Cardiac fibroblast (primary cell): ENCODE data around the gene GAR1.
A peak's percentile ranks its signal among the peaks of the same experiment; 100 is the strongest.
"Not testable (repeated sequence)": the region's sequence is repeated elsewhere in the genome, so short reads cannot be mapped to it uniquely, and the experiment has no call there.

Experiments used
- DNase-seq, 2 donors: peaks; one replicate each; pipeline versions ENCODE4 v3.0.0 to v3.0.0-alpha.2; 2010; ENCODE audit warnings: low read depth in 2 of 2
- H3K4me3 ChIP-seq, 2 donors: replicated peaks in 1 of 2; 1 replicate in 1 of 2; 2 replicates in 1 of 2; pipeline ENCODE4 v1.5.1; 2011; ENCODE audit warnings: low read depth in 2 of 2, low read length in 2 of 2, mild to moderate bottlenecking in 2 of 2, moderate library complexity in 1 of 2
- CTCF ChIP-seq: IDR thresholded peaks from one replicate; pipeline ENCODE4 v1.5.1; 2011; ENCODE audit warnings: low read depth, mild to moderate bottlenecking, low read length, inconsistent platforms

GAR1 gene

GRCh38 chr4:109815151-109816081, at the start of gene GAR1:
Gene GAR1, plus strand, starts transcription at chr4:109815762. Its CDS starts 403 bp downstream, at chr4:109816165.
- H3K4me3 ChIP-seq, result peak within 1 kb of the TSS; percentile 94 to 95
- DNase-seq, result peak; percentile 92
- no peak for TF ChIP-seq CTCF

GRCh38 chr4:109782092-109782491, 33.5 kb upstream of the GAR1 start:
- DNase-seq, H3K4me3 ChIP-seq: not testable (repeated sequence)

GRCh38 chr4:109786846-109787245, 28.7 kb upstream of the GAR1 start:
- H3K4me3 ChIP-seq, result no peak overlapping the region
- DNase-seq, result no peak
- no peak for TF ChIP-seq CTCF

- no peak for DNase-seq
- H3K4me3 ChIP-seq, result no peak overlapping the region
- TF ChIP-seq CTCF, result no peak
These were observed 27.8 kb upstream of the GAR1 start for GRCh38 chr4:109787807-109788206.

GRCh38 chr4:109795059-109795458, 20.5 kb upstream of the GAR1 start:
- TF ChIP-seq CTCF, result no peak

GRCh38 chr4:109798866-109799265, 16.7 kb upstream of the GAR1 start:
- TF ChIP-seq CTCF, result no peak
- no peak for DNase-seq
- H3K4me3 ChIP-seq, result no peak overlapping the region

More at GRCh38 chr4:109795059-109795458, 20.5 kb upstream of the GAR1 start:
- no peak overlapping the region for H3K4me3 ChIP-seq
- DNase-seq, result no peak

GRCh38 chr4:109801099-109801789, 14.3 kb upstream of the GAR1 start:
- no peak overlapping the region for H3K4me3 ChIP-seq
- peak in 1 of 2 donors; percentile 17 for DNase-seq
- TF ChIP-seq CTCF, result no peak
